ENCODE results near the gene OAF. TPM values are rescaled to one million over a fixed set of nuclear protein-coding genes. Genes with fewer than 3 reads are reported as not detected.
A peak's percentile ranks its signal among the peaks of the same experiment; 100 is the strongest.

Gene OAF
- polyA plus RNA-seq, 1 donor: 195 TPM

DNA sequence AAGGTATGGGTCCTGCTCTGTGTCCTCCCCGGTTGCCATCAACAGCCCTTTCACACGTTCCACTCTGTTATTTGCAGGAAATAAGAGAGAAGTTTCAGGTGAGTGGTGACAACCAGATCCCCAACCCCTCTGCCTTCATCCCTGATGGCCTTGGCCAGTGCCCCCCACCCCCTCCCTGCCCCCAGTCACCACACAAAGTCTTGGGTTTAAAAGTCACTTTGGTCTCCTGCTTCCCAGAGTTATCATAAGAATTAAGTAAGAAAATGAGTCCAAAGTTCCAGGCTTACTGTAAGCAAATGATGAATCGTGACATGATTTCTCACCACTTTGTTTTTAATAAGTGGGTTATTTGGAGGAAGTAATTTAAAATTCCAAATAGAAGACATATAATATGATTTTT is 9.2 kb upstream of the OAF start:
- 0% methylated on average over 1 of the region's 3 CpGs for WGBS (ENCODE audit: insufficient coverage, low lambda C conversion rate)
- H3K4me3 ChIP-seq (ENCODE audit: low read length): no peak overlapping the region
- peaks cover 59% of the 10 kb centered on the region for H3K4me1 ChIP-seq (ENCODE audit: control insufficient read depth, insufficient read depth, low read length)
- H3K27me3 ChIP-seq (ENCODE audit: control insufficient read depth, insufficient read depth, low read length): no peaks in the 10 kb centered on the region
- no peaks in the 10 kb centered on the region for H3K9me3 ChIP-seq (ENCODE audit: control insufficient read depth, low read depth, low read length)
- DNase-seq: peak in 1 of 2 donors; percentile 88
- no peaks in the 10 kb centered on the region for H3K36me3 ChIP-seq (ENCODE audit: control insufficient read depth, insufficient read depth, low read length)
- H3K27ac ChIP-seq (ENCODE audit: low read length): peak overlapping the region; percentile 97

DNA sequence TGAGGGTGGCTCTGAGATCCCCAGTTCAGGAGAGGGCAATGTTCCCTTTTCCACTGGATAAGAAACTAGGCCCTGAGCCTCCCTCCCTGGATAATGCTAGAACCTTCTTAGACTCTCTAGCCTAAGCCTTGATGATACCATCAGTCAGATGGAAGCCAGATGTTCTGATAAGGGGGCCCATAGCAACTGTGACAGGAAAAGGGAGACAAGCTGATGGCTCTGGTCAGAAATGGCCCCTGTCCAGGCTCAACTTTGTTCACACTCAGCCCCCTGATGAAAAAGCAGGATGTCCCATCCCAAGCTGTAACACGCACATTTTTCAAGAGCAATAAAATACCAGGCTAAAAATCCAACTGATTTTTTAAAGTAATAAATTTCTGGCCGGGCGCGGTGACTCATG is 7.2 kb upstream of the OAF start:
- Histone ChIP-seq H3K4me3 (ENCODE audit: low read length) (no peak overlapping the region), H3K9me3 (ENCODE audit: control insufficient read depth, low read depth, low read length) (no peaks in the 10 kb centered on the region), H3K27ac (ENCODE audit: low read length) (no peak overlapping the region), H3K27me3 (ENCODE audit: control insufficient read depth, insufficient read depth, low read length) (no peaks in the 10 kb centered on the region), H3K4me1 (ENCODE audit: control insufficient read depth, insufficient read depth, low read length) (peaks cover 40% of the 10 kb centered on the region), H3K36me3 (ENCODE audit: control insufficient read depth, insufficient read depth, low read length) (no peaks in the 10 kb centered on the region)
- no CpG with 5 or more reads among the region's 4 CpGs for WGBS (ENCODE audit: insufficient coverage, low lambda C conversion rate)
- DNase-seq: no peak

DNA sequence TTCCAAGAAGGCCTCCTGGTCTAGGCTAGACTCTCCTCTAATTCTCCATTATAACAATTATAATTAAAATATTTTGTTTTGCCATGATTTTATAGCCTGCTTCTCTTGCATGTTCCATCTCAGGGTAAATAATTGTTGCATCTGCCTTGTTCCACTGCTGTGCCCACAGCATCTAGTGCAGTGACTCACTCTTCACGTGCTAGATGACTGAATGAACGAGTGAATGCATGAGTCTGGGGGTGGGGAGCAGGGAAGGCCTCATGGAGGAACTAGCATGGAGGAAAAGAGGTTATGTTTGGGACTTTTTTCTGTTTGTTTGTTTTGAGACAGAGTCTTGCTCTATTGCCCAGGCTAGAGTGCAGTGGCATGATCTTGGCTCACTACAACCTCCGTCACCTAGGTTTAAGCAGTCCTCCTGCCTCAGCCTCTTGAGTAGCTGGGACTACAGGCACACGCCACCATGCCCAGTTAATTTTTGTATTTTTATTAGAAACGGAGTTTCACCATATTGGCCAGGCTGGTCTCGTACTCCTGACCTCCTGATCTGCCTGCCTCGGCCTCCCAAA is 5.2 kb upstream of the OAF start:
- H3K4me1 ChIP-seq (ENCODE audit: control insufficient read depth, insufficient read depth, low read length): peaks cover 32% of the 10 kb centered on the region
- no peaks in the 10 kb centered on the region for H3K27me3 ChIP-seq (ENCODE audit: control insufficient read depth, insufficient read depth, low read length)
- DNase-seq: no peak
- H3K4me3 ChIP-seq (ENCODE audit: low read length): no peak overlapping the region
- H3K9me3 ChIP-seq (ENCODE audit: control insufficient read depth, low read depth, low read length): no peaks in the 10 kb centered on the region
- H3K36me3 ChIP-seq (ENCODE audit: control insufficient read depth, insufficient read depth, low read length): no peaks in the 10 kb centered on the region
- H3K27ac ChIP-seq (ENCODE audit: low read length): no peak overlapping the region
- 95% methylated on average over 3 of the region's 7 CpGs for WGBS (ENCODE audit: insufficient coverage, low lambda C conversion rate)

DNA sequence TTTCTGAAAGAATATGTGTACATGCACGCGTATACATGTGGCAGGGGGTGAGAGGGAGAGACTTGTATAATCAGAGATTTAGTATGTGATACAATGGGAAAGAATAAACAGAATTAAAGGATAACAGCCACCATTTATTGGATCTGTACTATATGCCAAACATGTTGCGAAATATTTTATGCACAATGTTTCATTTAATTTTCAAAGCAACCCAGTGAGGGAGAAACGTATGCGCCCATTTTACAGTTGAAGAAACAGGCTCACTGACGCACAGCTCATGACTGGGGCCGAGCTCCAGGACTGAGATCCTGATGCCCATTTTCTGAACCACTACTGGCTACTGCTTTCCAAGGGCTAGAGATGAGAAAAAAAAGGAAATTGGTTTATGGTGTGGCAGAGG is 3.3 kb upstream of the OAF start:
- no peaks in the 10 kb centered on the region for H3K27me3 ChIP-seq (ENCODE audit: control insufficient read depth, insufficient read depth, low read length)
- no peaks in the 10 kb centered on the region for H3K36me3 ChIP-seq (ENCODE audit: control insufficient read depth, insufficient read depth, low read length)
- 82% methylated on average over 3 of the region's 7 CpGs for WGBS (ENCODE audit: insufficient coverage, low lambda C conversion rate)
- H3K4me1 ChIP-seq (ENCODE audit: control insufficient read depth, insufficient read depth, low read length): peaks cover 17% of the 10 kb centered on the region
- no peak overlapping the region for H3K27ac ChIP-seq (ENCODE audit: low read length)
- no peaks in the 10 kb centered on the region for H3K9me3 ChIP-seq (ENCODE audit: control insufficient read depth, low read depth, low read length)
- H3K4me3 ChIP-seq (ENCODE audit: low read length): no peak overlapping the region
- no peak for DNase-seq

DNA sequence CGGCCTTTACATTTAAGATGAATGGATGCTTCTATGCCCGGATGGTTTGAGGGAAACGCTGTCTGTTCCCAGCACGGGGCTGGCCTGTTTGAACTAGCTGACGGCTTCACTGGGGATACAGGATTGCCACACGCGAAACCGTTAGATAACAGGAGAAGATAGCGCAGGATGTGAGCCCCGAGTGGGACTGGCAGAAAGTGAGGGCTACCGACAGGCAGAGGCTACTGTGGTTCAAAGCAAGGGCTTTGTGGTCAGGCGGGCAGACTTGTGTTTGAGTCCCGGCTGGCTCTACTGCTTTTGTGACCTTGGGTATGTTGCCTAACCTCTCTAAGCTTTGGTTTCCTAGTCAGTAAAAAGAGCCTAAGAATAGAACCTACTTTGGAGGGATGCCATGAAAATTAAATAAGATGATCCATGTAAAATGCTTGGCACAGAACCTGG is 2.8 kb upstream of the OAF start:
- 56% methylated on average over 4 of the region's 13 CpGs for WGBS (ENCODE audit: insufficient coverage, low lambda C conversion rate)
- H3K4me3 ChIP-seq (ENCODE audit: low read length): no peak overlapping the region
- peak overlapping the region; percentile 7 for H3K27ac ChIP-seq (ENCODE audit: low read length)
- H3K27me3 ChIP-seq (ENCODE audit: control insufficient read depth, insufficient read depth, low read length): no peaks in the 10 kb centered on the region
- no peaks in the 10 kb centered on the region for H3K36me3 ChIP-seq (ENCODE audit: control insufficient read depth, insufficient read depth, low read length)
- no peaks in the 10 kb centered on the region for H3K9me3 ChIP-seq (ENCODE audit: control insufficient read depth, low read depth, low read length)
- no peak for DNase-seq
- peaks cover 16% of the 10 kb centered on the region for H3K4me1 ChIP-seq (ENCODE audit: control insufficient read depth, insufficient read depth, low read length)

DNA sequence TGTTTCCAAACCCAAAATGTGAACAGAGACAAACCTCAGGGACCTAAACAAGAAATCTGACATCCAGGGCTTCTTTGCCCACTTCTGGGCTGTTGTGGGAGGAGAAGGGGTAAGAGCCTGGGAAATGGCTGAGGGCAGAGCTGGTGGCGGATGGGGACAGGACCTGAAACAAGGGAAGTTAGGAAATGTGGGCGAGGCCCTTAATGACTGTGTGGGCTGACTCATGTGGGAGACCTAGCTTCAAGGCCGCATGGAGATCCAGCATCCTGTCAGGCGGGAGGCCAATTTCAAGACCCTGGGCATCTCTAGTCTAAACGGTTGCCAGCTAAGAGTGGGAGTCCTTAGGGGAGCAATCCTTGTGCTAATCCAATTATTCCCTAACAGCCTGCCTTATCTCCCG is 2.1 kb upstream of the OAF start:
- no peaks in the 10 kb centered on the region for H3K27me3 ChIP-seq (ENCODE audit: control insufficient read depth, insufficient read depth, low read length)
- no peaks in the 10 kb centered on the region for H3K9me3 ChIP-seq (ENCODE audit: control insufficient read depth, low read depth, low read length)
- WGBS (ENCODE audit: insufficient coverage, low lambda C conversion rate): no CpG with 5 or more reads among the region's 6 CpGs
- H3K27ac ChIP-seq (ENCODE audit: low read length): no peak overlapping the region
- DNase-seq: peak; percentile 63 to 78
- peaks cover 6% of the 10 kb centered on the region for H3K36me3 ChIP-seq (ENCODE audit: control insufficient read depth, insufficient read depth, low read length)
- peaks cover 21% of the 10 kb centered on the region for H3K4me1 ChIP-seq (ENCODE audit: control insufficient read depth, insufficient read depth, low read length)
- no peak overlapping the region for H3K4me3 ChIP-seq (ENCODE audit: low read length)

DNA sequence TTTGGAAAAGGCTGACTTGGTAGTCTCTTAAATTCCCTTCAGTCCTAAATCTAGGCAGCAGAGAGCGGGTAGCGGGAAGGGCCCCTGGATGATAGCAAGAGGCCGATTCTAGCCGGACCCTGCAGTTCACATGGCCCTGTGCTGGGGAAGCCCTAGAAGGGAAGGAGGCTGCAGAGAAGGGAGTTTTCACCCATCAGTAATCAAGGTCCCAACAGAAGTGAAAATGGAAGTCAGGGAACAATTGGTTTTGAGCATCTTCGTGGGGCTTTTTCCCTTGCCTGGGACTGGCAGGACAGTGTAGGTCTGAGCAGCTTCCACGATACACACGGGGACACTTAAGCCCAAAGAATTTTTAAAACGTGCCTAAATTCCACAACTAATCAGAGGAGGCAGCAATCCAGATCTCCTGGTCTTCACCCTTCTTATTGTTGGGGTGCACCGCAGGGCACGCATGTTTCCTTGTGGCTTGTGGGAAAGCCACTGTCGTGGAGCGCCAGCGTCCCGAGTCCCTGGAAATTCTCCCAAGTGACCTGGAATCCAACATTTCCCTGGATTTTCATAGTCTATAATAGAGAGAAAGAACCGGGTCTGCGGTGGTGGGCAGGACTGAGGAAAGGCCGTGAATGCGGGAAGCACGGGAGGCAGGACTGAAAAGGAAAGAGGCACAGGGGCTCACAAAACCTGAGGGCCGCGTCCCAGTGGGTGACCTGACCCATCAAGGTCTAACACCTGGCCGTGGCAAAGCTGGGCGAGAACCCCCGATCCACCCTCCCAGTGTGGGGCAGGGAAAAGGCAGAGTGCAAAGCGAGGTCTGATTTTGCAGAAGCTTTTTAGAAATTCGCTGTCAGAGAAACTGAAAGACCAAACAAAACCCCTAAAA is 846 bp upstream of the OAF start:
- peaks cover 18% of the 10 kb centered on the region for H3K36me3 ChIP-seq (ENCODE audit: control insufficient read depth, insufficient read depth, low read length)
- H3K27ac ChIP-seq (ENCODE audit: low read length): peak overlapping the region; percentile 81
- peaks cover 29% of the 10 kb centered on the region for H3K4me1 ChIP-seq (ENCODE audit: control insufficient read depth, insufficient read depth, low read length)
- H3K9me3 ChIP-seq (ENCODE audit: control insufficient read depth, low read depth, low read length): no peaks in the 10 kb centered on the region
- peak in 1 of 2 donors; percentile 35 for DNase-seq
- no peaks in the 10 kb centered on the region for H3K27me3 ChIP-seq (ENCODE audit: control insufficient read depth, insufficient read depth, low read length)
- WGBS (ENCODE audit: insufficient coverage, low lambda C conversion rate): no CpG with 5 or more reads among the region's 26 CpGs
- peak overlapping the region; percentile 89 for H3K4me3 ChIP-seq (ENCODE audit: low read length)

DNA sequence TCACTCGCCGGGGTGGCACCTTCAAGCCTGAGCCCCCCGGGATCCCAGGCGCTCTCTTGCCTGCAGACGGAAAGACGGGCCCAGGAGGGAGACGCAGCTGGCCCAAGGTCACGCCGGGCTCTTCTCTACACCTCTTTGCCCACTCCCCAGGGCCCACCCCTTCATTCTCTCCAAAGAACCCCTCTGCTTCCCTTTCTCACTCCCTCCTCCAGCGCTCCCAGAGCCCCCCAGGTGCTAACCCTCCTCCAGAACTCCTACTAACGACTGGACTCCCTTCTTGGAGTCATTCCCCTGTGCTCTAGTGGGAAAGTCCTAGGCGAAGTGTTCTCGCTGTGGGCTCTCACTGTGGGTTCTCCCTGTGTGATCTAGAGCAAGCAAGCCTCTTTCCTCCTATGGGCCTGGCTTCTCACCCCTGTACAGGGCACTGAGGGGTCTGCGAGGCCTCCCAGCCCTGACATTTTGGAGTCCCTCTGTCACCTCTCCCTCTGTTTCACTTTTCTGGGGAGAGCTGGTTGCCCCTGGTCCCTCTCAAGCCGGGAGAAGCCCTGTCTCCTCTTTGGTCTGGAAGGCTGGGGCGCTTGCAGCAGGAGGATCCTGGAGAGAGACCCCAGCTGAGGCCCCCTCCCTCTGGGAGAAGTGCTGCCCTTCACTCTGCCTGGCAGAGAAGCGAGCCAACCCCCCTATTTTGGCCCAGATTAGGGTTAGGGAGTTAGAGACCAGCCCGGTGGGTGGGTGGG is 858 bp downstream of the OAF start:
- WGBS (ENCODE audit: insufficient coverage, low lambda C conversion rate): 20% methylated on average over 2 of the region's 18 CpGs
- peak in 1 of 2 donors; percentile 54 for DNase-seq
- H3K4me1 ChIP-seq (ENCODE audit: control insufficient read depth, insufficient read depth, low read length): peaks cover 38% of the 10 kb centered on the region
- H3K27ac ChIP-seq (ENCODE audit: low read length): peak overlapping the region; percentile 97
- no peaks in the 10 kb centered on the region for H3K27me3 ChIP-seq (ENCODE audit: control insufficient read depth, insufficient read depth, low read length)
- H3K4me3 ChIP-seq (ENCODE audit: low read length): peak overlapping the region; percentile 89
- H3K9me3 ChIP-seq (ENCODE audit: control insufficient read depth, low read depth, low read length): no peaks in the 10 kb centered on the region
- peaks cover 34% of the 10 kb centered on the region for H3K36me3 ChIP-seq (ENCODE audit: control insufficient read depth, insufficient read depth, low read length)

DNA sequence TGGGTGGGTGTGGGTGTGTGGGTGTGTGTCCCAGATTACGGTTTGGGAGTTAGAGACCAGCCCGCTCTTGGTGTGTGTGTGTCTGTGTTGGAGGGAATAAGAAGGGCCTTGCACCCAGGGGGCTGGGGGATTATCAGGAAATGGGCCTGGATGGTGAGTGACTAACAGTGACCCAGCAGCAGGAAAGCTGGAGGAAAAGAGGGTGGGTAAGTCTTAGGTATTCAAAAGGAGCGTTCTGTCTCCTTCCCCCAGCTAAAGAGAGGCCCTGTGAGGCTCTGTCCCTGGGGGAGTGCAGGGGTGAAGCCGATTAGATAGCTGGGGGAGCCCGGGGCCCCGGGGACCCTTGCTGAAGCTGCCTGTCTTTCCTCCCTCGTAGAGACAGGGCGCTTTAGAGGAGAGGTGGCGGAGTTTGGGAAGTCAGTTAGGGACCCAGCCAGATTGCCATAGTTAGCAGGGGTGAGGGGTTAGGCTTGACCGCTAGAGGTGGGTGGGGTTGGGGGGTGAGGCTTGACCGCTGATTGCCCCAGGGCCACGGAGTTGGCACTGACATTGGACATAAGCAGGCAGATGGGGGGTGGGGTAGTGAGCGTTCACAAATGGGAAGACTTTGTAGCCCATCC is 1.5 kb downstream of the OAF start:
- peaks cover 41% of the 10 kb centered on the region for H3K4me1 ChIP-seq (ENCODE audit: control insufficient read depth, insufficient read depth, low read length)

DNA sequence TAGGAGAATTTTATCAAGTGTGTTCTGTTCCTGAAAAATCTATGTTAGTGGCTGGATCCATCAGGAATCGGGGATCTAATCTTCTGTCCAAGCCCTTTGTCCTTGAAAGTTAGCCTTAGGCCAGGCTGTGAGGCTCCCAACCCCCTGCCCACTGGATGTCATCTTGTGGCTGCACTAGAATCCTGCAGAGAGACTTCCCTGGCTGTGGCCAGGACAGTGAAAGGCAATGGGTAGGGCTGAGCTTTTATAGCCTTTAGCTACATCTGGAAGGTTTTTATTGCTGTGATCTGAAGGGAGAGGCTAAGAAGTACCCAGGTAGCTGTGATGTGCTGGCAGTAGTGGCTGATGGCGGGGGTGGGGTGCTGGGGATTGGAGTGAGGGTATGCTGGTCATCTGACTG is 2.1 kb downstream of the OAF start:
- Histone ChIP-seq H3K27me3 (ENCODE audit: control insufficient read depth, insufficient read depth, low read length) (no peaks in the 10 kb centered on the region), H3K9me3 (ENCODE audit: control insufficient read depth, low read depth, low read length) (no peaks in the 10 kb centered on the region), H3K4me3 (ENCODE audit: low read length) (peak overlapping the region; percentile 89), H3K4me1 (ENCODE audit: control insufficient read depth, insufficient read depth, low read length) (peaks cover 46% of the 10 kb centered on the region), H3K27ac (ENCODE audit: low read length) (peak overlapping the region; percentile 97), H3K36me3 (ENCODE audit: control insufficient read depth, insufficient read depth, low read length) (peaks cover 42% of the 10 kb centered on the region)
- WGBS (ENCODE audit: insufficient coverage, low lambda C conversion rate): no CpG with 5 or more reads among the region's 2 CpGs
- peak in 1 of 2 donors; percentile 84 for DNase-seq

More for the DNA sequence above, 1.5 kb downstream of the OAF start:
- no CpG with 5 or more reads among the region's 13 CpGs for WGBS (ENCODE audit: insufficient coverage, low lambda C conversion rate)
- H3K36me3 ChIP-seq (ENCODE audit: control insufficient read depth, insufficient read depth, low read length): peaks cover 38% of the 10 kb centered on the region
- peak overlapping the region; percentile 89 for H3K4me3 ChIP-seq (ENCODE audit: low read length)
- H3K27ac ChIP-seq (ENCODE audit: low read length): peak overlapping the region; percentile 97
- H3K27me3 ChIP-seq (ENCODE audit: control insufficient read depth, insufficient read depth, low read length): no peaks in the 10 kb centered on the region
- DNase-seq: peak in 1 of 2 donors; percentile 57
- no peaks in the 10 kb centered on the region for H3K9me3 ChIP-seq (ENCODE audit: control insufficient read depth, low read depth, low read length)
